GM12872 (cell line): ENCODE data around the gene CCL27.

Experiments
- TF ChIP-seq, protein P1 (sequence below): IDR thresholded peaks from 3 replicates; pipeline ENCODE4 v1.5.1; 2011; ENCODE audit warnings: low read depth, mild to moderate bottlenecking, low read length, moderate library complexity; ENCODE audit not compliant: insufficient read depth

CCL27 gene

DNA sequence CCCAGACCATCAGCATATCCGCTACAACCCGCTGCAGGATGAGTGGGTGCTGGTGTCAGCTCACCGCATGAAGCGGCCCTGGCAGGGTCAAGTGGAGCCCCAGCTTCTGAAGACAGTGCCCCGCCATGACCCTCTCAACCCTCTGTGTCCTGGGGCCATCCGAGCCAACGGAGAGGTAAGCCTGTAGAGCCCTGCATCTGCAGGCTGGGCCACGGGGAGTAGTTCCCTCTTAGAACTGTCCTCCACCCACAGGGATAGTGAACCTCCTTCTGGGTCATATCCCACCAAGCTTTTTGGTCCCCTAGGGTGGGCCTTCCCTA is 15.4 kb downstream of the CCL27 start:
- TF ChIP-seq, protein P1, sequence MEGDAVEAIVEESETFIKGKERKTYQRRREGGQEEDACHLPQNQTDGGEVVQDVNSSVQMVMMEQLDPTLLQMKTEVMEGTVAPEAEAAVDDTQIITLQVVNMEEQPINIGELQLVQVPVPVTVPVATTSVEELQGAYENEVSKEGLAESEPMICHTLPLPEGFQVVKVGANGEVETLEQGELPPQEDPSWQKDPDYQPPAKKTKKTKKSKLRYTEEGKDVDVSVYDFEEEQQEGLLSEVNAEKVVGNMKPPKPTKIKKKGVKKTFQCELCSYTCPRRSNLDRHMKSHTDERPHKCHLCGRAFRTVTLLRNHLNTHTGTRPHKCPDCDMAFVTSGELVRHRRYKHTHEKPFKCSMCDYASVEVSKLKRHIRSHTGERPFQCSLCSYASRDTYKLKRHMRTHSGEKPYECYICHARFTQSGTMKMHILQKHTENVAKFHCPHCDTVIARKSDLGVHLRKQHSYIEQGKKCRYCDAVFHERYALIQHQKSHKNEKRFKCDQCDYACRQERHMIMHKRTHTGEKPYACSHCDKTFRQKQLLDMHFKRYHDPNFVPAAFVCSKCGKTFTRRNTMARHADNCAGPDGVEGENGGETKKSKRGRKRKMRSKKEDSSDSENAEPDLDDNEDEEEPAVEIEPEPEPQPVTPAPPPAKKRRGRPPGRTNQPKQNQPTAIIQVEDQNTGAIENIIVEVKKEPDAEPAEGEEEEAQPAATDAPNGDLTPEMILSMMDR: no peak

DNA sequence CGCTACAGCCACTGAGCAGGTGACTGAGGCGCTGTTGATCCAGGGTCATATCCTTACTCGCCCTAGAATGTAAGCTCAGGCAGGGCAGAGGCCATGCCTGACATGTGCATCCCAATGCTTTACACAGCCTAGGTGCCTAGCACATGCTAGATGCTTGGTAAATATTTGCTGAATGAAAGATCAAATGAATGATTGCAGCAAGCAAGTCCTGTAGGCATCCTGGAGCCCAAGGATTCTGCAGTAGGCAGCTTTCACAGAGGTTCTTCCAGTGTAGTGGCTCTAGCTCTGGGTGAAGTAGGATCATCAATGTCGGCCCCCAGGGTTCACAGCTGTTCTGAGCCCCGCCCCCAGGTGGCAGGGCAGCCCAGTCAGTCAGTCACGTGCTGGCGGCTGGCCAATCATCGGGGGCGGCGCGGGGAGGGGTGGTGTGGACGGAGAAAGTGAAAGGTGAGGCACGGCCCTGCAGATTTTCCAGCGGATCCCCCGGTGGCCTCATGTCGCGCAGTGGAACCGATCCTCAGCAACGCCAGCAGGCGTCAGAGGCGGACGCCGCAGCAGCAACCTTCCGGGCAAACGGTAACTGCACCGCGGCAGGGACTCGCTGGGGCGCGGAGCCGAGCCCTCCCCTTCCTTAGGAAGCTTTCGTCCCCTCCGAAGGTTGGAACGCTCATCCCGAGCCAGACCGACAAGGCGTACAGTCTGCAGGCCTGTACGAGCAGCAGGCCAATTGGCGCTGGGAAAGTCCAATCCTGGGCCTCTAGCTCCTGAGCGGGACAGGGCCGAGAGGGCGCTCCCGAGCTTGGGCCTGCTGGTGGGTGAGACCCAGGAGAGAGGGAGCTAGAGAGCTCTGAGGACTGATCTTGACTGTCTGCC is 16.0 kb downstream of the CCL27 start, which contains the start of gene GALT:
Gene GALT, plus strand, starts transcription at position 465 of the 873 bp plus-strand sequence. Its CDS starts 30 bp downstream, at position 495.
- TF ChIP-seq, protein P1: peak; percentile 66

DNA sequence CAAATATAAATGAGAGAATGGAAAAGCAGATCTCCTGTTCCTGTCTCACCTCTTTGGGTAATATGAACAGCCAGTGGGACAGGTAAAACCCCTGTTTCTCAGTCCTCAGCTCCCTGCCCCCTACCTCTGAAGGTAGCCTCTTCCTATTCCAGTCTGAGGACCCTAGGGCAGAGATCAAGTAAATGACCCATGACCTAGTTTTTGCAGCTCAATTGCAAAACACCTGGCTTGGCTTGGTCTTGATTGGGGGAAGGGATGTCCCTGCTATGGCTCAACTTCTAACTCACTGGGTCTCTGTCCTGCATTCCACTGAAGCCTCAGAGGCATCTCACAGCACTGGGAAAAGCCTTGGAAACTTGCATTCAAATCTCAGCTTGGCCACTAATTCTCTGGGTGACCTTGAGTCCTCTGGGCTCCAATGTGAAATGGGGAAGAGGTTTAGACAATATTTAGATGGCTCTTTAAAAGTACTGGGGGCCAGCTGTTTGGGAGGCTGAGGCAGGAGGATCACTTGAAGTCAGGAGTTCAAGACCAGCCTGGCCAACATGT is 17.6 kb downstream of the CCL27 start:
- TF ChIP-seq, protein P1: no peak

DNA sequence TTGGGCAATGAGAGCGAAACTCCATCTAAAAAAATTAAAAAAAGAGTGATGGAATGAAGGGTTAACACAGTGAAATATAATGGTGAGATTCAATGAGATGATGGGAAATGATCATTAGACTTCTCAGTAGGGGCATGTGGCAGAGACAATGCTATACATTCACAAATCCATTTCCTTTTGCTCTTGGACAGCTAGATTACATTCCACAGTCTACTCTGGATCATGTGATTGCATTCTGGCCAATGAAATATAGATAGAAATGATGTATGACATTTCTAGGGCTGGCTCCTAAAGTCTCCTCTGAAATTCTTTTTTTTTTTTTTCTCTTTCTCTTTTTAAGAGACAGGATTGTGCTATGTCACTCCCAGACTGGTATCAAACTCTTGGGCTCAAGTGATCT is 19.8 kb downstream of the CCL27 start:
- TF ChIP-seq, protein P1: no peak

DNA sequence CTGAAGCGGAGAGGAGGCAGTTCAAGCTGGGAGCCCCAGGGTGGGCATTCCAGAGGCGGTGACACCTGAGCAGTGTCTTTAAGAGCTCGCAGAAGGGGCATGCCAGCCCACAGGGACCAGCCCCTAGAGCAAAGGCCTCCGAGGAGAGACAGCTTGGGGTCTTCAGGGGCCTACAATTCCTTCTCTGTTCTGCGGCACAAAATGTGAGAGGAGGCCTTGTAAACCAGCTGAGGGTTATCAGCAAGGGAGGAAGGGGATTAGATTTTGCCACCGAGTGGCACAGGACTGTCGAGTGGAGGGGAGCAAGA is 24.4 kb downstream of the CCL27 start:
- TF ChIP-seq, protein P1: no peak

DNA sequence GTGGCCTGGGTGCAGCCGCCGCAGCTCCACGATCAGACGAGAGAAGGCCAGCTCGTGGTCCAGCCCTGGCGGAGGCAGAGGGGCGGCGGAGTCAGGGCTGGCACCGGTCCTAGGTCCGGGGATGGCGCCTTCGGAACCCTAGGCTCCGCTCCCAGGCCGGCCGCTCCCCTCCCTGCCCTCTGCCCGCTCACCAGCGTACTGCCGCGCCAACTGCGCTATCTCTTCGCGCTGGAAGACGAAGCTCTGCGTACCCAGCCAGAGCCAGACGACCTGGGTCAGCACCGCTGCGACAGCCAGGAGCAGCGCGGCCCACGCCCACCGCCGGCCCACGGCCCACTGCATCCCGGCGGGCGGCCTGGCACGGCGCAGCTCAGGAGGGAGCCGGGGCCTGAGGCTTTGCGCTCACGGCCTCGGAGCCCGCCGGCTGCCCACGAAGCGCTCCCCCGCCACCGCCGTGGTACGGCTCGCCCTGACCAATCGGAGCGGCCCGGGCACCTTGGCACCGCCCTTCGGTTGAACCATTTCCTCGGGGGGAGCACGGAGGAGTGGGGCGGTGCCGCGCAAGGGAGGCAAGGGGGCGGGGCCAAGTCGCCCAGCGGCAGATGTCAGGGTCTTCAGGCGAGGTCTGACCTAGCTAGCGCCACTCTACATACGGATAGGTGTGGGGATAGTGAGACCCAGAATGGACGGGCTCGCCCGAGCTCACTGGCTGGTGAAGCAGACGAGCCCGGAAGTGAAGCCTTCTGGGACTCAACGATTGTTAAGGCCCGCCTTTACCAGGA is 24.9 kb downstream of the CCL27 start, which contains the start of gene SIGMAR1:
Gene SIGMAR1, minus strand, starts transcription at position 432 of the 782 bp plus-strand sequence. Its CDS starts 90 bp downstream, at position 342.
- TF ChIP-seq, protein P1: no peak

DNA sequence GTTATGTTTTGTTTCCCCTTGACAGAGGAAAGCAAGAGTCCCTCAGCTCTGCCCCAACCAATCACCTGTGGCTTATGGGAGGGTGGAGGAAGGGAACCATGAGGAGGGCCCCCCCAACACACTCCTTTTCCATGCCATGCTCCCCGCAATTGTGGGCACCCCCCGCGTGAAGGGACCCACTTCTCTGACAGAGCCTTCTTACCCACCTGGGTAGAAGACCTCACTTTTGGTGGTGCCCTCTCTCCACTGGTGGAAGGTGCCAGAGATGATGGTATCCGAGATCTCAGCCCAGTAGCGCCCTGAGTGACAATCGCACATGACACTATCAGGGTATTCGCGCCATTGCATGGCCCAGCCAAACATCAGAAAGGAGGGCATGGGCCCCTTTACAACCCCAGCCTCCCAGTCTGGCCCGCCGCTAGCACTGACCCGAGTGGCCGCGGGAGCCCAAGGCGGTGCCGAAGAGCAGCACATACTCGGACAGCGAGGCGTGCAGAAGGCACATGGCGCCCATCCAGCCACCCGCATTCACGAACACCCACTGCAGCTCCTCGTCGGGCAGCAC is 25.6 kb downstream of the CCL27 start:
- TF ChIP-seq, protein P1: no peak
